ENCODE data around the gene PLEK.

Gene PLEK

GRCh38 chr2:68387408-68388350 lies 22.6 kb downstream of the PLEK start:
- TF ChIP-seq CTCF (IDR thresholded peaks at IDR 0.05; ENCODE audit: low read depth, low read length, missing control alignments) = no peak
- H3K4me3 ChIP-seq (replicated peaks; ENCODE audit: low read depth, low read length) = no peak overlapping the region
- no peak for DNase-seq (ENCODE audit: extremely low read depth, low read depth)

- TF ChIP-seq CTCF (IDR thresholded peaks at IDR 0.05; ENCODE audit: low read depth, low read length, missing control alignments) = no peak
- H3K4me3 ChIP-seq (replicated peaks; ENCODE audit: low read depth, low read length) = no peak overlapping the region
- no peak for DNase-seq (ENCODE audit: extremely low read depth, low read depth)
Observed at GRCh38 chr2:68388358-68388757, 23.3 kb downstream of the PLEK start.

GRCh38 chr2:68388772-68389171 lies 23.7 kb downstream of the PLEK start:
- DNase-seq (ENCODE audit: extremely low read depth, low read depth) = no peak
- no peak for TF ChIP-seq CTCF (IDR thresholded peaks at IDR 0.05; ENCODE audit: low read depth, low read length, missing control alignments)
- H3K4me3 ChIP-seq (replicated peaks; ENCODE audit: low read depth, low read length) = no peak overlapping the region

GRCh38 chr2:68390114-68390513 lies 25.0 kb downstream of the PLEK start:
- no peak for TF ChIP-seq CTCF (IDR thresholded peaks at IDR 0.05; ENCODE audit: low read depth, low read length, missing control alignments)
- no peak for DNase-seq (ENCODE audit: extremely low read depth, low read depth)
- no peak overlapping the region for H3K4me3 ChIP-seq (replicated peaks; ENCODE audit: low read depth, low read length)

- no peak for DNase-seq (ENCODE audit: extremely low read depth, low read depth)
- TF ChIP-seq CTCF (IDR thresholded peaks at IDR 0.05; ENCODE audit: low read depth, low read length, missing control alignments) = no peak
- H3K4me3 ChIP-seq (replicated peaks; ENCODE audit: low read depth, low read length) = no peak overlapping the region
Observed at GRCh38 chr2:68390586-68390985, 25.5 kb downstream of the PLEK start.

GRCh38 chr2:68391099-68391498 lies 26.0 kb downstream of the PLEK start:
- TF ChIP-seq CTCF (IDR thresholded peaks at IDR 0.05; ENCODE audit: low read depth, low read length, missing control alignments) = no peak
- no peak for DNase-seq (ENCODE audit: extremely low read depth, low read depth)
- H3K4me3 ChIP-seq (replicated peaks; ENCODE audit: low read depth, low read length) = no peak overlapping the region
